ENCODE results near the gene TMEM150C. TPM values are rescaled to one million over a fixed set of nuclear protein-coding genes. Genes with fewer than 3 reads are reported as not detected.

The TMEM150C gene
- total RNA-seq, 1 donor from 2014 or later = 10.5 TPM

- no peak for TF ChIP-seq CTCF (IDR thresholded peaks at IDR 0.05; ENCODE audit: unreplicated experiment)
- no peaks in the 10 kb centered on the region for H3K4me1 Mint-ChIP-seq (ENCODE audit: unreplicated experiment)
- H3K4me3 Mint-ChIP-seq (ENCODE audit: unreplicated experiment) = no peak overlapping the region
- no peaks in the 10 kb centered on the region for H3K9me3 Mint-ChIP-seq (ENCODE audit: unreplicated experiment)
- H3K27ac Mint-ChIP-seq (ENCODE audit: unreplicated experiment) = no peak overlapping the region
- no peaks in the 10 kb centered on the region for H3K27me3 Mint-ChIP-seq (ENCODE audit: unreplicated experiment)
- no peak for DNase-seq (ENCODE audit: low spot score)
- no peaks in the 10 kb centered on the region for H3K36me3 Mint-ChIP-seq (ENCODE audit: low read depth, unreplicated experiment)
Observed at GRCh38 chr4:82491251-82491960, 70.4 kb downstream of the TMEM150C start.

- H3K27ac Mint-ChIP-seq (ENCODE audit: unreplicated experiment) = no peak overlapping the region
- H3K27me3 Mint-ChIP-seq (ENCODE audit: unreplicated experiment) = no peaks in the 10 kb centered on the region
- no peaks in the 10 kb centered on the region for H3K9me3 Mint-ChIP-seq (ENCODE audit: unreplicated experiment)
- no peak for TF ChIP-seq CTCF (IDR thresholded peaks at IDR 0.05; ENCODE audit: unreplicated experiment)
- H3K4me3 Mint-ChIP-seq (ENCODE audit: unreplicated experiment) = no peak overlapping the region
- no peaks in the 10 kb centered on the region for H3K4me1 Mint-ChIP-seq (ENCODE audit: unreplicated experiment)
- no peaks in the 10 kb centered on the region for H3K36me3 Mint-ChIP-seq (ENCODE audit: low read depth, unreplicated experiment)
- DNase-seq (ENCODE audit: low spot score) = no peak
Observed at GRCh38 chr4:82489987-82490386, 71.8 kb downstream of the TMEM150C start.

GRCh38 chr4:82489076-82489475 lies 72.7 kb downstream of the TMEM150C start:
- DNase-seq (ENCODE audit: low spot score) = no peak
- H3K36me3 Mint-ChIP-seq (ENCODE audit: low read depth, unreplicated experiment) = no peaks in the 10 kb centered on the region
- no peaks in the 10 kb centered on the region for H3K27me3 Mint-ChIP-seq (ENCODE audit: unreplicated experiment)
- no peak overlapping the region for H3K27ac Mint-ChIP-seq (ENCODE audit: unreplicated experiment)
- no peaks in the 10 kb centered on the region for H3K4me1 Mint-ChIP-seq (ENCODE audit: unreplicated experiment)
- no peak overlapping the region for H3K4me3 Mint-ChIP-seq (ENCODE audit: unreplicated experiment)
- no peak for TF ChIP-seq CTCF (IDR thresholded peaks at IDR 0.05; ENCODE audit: unreplicated experiment)
- no peaks in the 10 kb centered on the region for H3K9me3 Mint-ChIP-seq (ENCODE audit: unreplicated experiment)

- peaks cover 6% of the 10 kb centered on the region for H3K36me3 Mint-ChIP-seq (ENCODE audit: low read depth, unreplicated experiment)
- H3K9me3 Mint-ChIP-seq (ENCODE audit: unreplicated experiment) = no peaks in the 10 kb centered on the region
- no peak overlapping the region for H3K27ac Mint-ChIP-seq (ENCODE audit: unreplicated experiment)
- no peak overlapping the region for H3K4me3 Mint-ChIP-seq (ENCODE audit: unreplicated experiment)
- peaks cover 5% of the 10 kb centered on the region for H3K27me3 Mint-ChIP-seq (ENCODE audit: unreplicated experiment)
- no peak for DNase-seq (ENCODE audit: low spot score)
- H3K4me1 Mint-ChIP-seq (ENCODE audit: unreplicated experiment) = no peaks in the 10 kb centered on the region
- no peak for TF ChIP-seq CTCF (IDR thresholded peaks at IDR 0.05; ENCODE audit: unreplicated experiment)
Observed at GRCh38 chr4:82484996-82485783, 76.6 kb downstream of the TMEM150C start.

GRCh38 chr4:82482387-82482786 lies 79.4 kb downstream of the TMEM150C start:
- DNase-seq (ENCODE audit: low spot score) = no peak
- no peaks in the 10 kb centered on the region for H3K9me3 Mint-ChIP-seq (ENCODE audit: unreplicated experiment)
- no peak overlapping the region for H3K27ac Mint-ChIP-seq (ENCODE audit: unreplicated experiment)
- peaks cover 8% of the 10 kb centered on the region for H3K27me3 Mint-ChIP-seq (ENCODE audit: unreplicated experiment)
- no peaks in the 10 kb centered on the region for H3K4me1 Mint-ChIP-seq (ENCODE audit: unreplicated experiment)
- peaks cover 17% of the 10 kb centered on the region for H3K36me3 Mint-ChIP-seq (ENCODE audit: low read depth, unreplicated experiment)
- TF ChIP-seq CTCF (IDR thresholded peaks at IDR 0.05; ENCODE audit: unreplicated experiment) = no peak
- no peak overlapping the region for H3K4me3 Mint-ChIP-seq (ENCODE audit: unreplicated experiment)

Measured in endothelial cell (in vitro differentiated cells).